Tibial nerve (tissue), 4 donors: ENCODE results near the gene IFIT3.
A peak's percentile ranks its signal among the peaks of the same experiment; 100 is the strongest.

Experiments
- CTCF ChIP-seq, 5 experiments: fragments of 200-600 bp in 3 of 5; fragments of 450-650 bp in 2 of 5; sonication (generic) in 3 of 5; IDR thresholded peaks; one replicate each; pipeline ENCODE4 v1.5.1; 2016 to 2019; ENCODE audit warnings: antibody characterized with exemption in 5 of 5, mild to moderate bottlenecking in 3 of 5, moderate library complexity in 2 of 5
- EP300 ChIP-seq, 2 donors: sonication (generic); formaldehyde crosslinking; IDR thresholded peaks; one replicate each; pipeline ENCODE4 v1.6.1; 2017; ENCODE audit warnings: antibody characterized with exemption in 2 of 2, mild to moderate bottlenecking in 1 of 2
- POLR2A ChIP-seq, 2 donors: fragments of 450-650 bp; IDR thresholded peaks; one replicate each; pipeline ENCODE4 v1.6.1; 2017; ENCODE audit warnings: antibody characterized with exemption in 2 of 2, mild to moderate bottlenecking in 2 of 2, moderate library complexity in 2 of 2

GRCh38 chr10:89314676-89315075 is 13.1 kb upstream of the IFIT3 start:
- no peak for TF ChIP-seq CTCF (IDR thresholded peaks at IDR 0.05)
- peak in 1 of 2 donors; percentile 73 for TF ChIP-seq EP300 (IDR thresholded peaks at IDR 0.05)
- no peak for TF ChIP-seq POLR2A (IDR thresholded peaks at IDR 0.05)
